ENCODE results near the gene GPSM3. TPM values are rescaled to one million over a fixed set of nuclear protein-coding genes. Genes with fewer than 3 reads are reported as not detected.

The GPSM3 gene
- total and polyA plus RNA-seq, 2 of the 13 experiments (the other 11 are each of a cell fraction or from before 2014, with no cell fraction given), result 0.18 to 6.2 TPM

GRCh38 chr6:32190054-32190851, 2.2 kb downstream of the GPSM3 start, which contains the start of gene PBX2 (continued):
- TF ChIP-seq KAT8 (CRISPR knock-in tag; IDR thresholded peaks at IDR 0.05), result peak; percentile 51; the same call in 1 of the 2 replicates
- TF ChIP-seq ZIK1 (CRISPR knock-in tag; IDR thresholded peaks at IDR 0.05; ENCODE audit: borderline replicate concordance, low read depth), result no peak
- peak; percentile 83 for TF ChIP-seq POLR2AphosphoS5 (IDR thresholded peaks at IDR 0.05; ENCODE audit: low read depth, low read length)
- no peak for TF ChIP-seq ZFP82 (CRISPR knock-in tag; IDR thresholded peaks at IDR 0.05; ENCODE audit: borderline replicate concordance)
- TF ChIP-seq GTF2F1 (IDR thresholded peaks at IDR 0.05; ENCODE audit: low read length), result no peak
- no peak for TF ChIP-seq MEF2D (CRISPR knock-in tag; IDR thresholded peaks at IDR 0.05)
- no peak for TF ChIP-seq TEAD2 (CRISPR knock-in tag; IDR thresholded peaks at IDR 0.05)
- peak; percentile 87; the same call in 1 of the 2 replicates for TF ChIP-seq PCBP1 (IDR thresholded peaks at IDR 0.05; ENCODE audit: borderline replicate concordance, low read depth, low read length)
- TF ChIP-seq SMAD1 (CRISPR knock-in tag; IDR thresholded peaks at IDR 0.05; ENCODE audit: borderline replicate concordance, low read depth), result peak; percentile 76; the same call in 1 of the 2 replicates
- TF ChIP-seq HNF4A (CRISPR knock-in tag; IDR thresholded peaks at IDR 0.05), result no peak
- no peak for TF ChIP-seq ZNF33B (CRISPR knock-in tag; IDR thresholded peaks at IDR 0.05)
- TF ChIP-seq NPAS2 (CRISPR knock-in tag; IDR thresholded peaks at IDR 0.05; ENCODE audit: borderline replicate concordance), result no peak
- TF ChIP-seq MBD4 (IDR thresholded peaks at IDR 0.05; ENCODE audit: borderline replicate concordance, low read length), result no peak
- TF ChIP-seq RBM39 (IDR thresholded peaks at IDR 0.05; ENCODE audit: low read depth, low read length, poor library complexity, severe bottlenecking), result no peak
- TF ChIP-seq YEATS4 (CRISPR knock-in tag; IDR thresholded peaks at IDR 0.05; ENCODE audit: borderline replicate concordance), result no peak
- peak; percentile 66 for TF ChIP-seq CCAR2 (optimal IDR thresholded peaks at IDR 0.05; ENCODE audit: low read depth, low read length)
- no peak for TF ChIP-seq DBP (CRISPR knock-in tag; IDR thresholded peaks at IDR 0.05; ENCODE audit: not compliant biosample characterization)
- TF ChIP-seq ZNF224 (CRISPR knock-in tag; IDR thresholded peaks at IDR 0.05), result no peak
- TF ChIP-seq FOXA3 (CRISPR knock-in tag; IDR thresholded peaks at IDR 0.05), result no peak
- TF ChIP-seq ZNF790 (CRISPR knock-in tag; IDR thresholded peaks at IDR 0.05; ENCODE audit: borderline replicate concordance), result no peak
- 0 out of 2 replicates have a peak, but pooled peaks have one; percentile 36 for TF ChIP-seq IKZF5 (CRISPR knock-in tag; IDR thresholded peaks at IDR 0.05)
- peak; percentile 54; the same call in 1 of the 2 replicates for TF ChIP-seq YEATS2 (CRISPR knock-in tag; IDR thresholded peaks at IDR 0.05; ENCODE audit: borderline replicate concordance)
- no peak for TF ChIP-seq ZNF674 (CRISPR knock-in tag; IDR thresholded peaks at IDR 0.05; ENCODE audit: low read depth)
- no peak for TF ChIP-seq NR2F6 (IDR thresholded peaks at IDR 0.05)
- peak; percentile 47; the same call in 1 of the 2 replicates for TF ChIP-seq NR2F6 (CRISPR knock-in tag; IDR thresholded peaks at IDR 0.05)
- no peak for TF ChIP-seq U2AF2 (IDR thresholded peaks at IDR 0.05; ENCODE audit: low read depth, low read length)
